Measurements from ENCODE around the gene PRPF18.

Gene PRPF18

GRCh38 chr10:13624630-13625029 is 37.9 kb downstream of the PRPF18 start:
- TF ChIP-seq CTCF (IDR thresholded peaks at IDR 0.05): no peak

- TF ChIP-seq CTCF (IDR thresholded peaks at IDR 0.05): no peak
Measured at GRCh38 chr10:13627459-13628310, 40.9 kb downstream of the PRPF18 start.

GRCh38 chr10:13628661-13629060 is 41.9 kb downstream of the PRPF18 start:
- no peak for TF ChIP-seq CTCF (IDR thresholded peaks at IDR 0.05)

- TF ChIP-seq CTCF (IDR thresholded peaks at IDR 0.05): no peak
Measured at GRCh38 chr10:13629116-13629515, 42.4 kb downstream of the PRPF18 start.

GRCh38 chr10:13630231-13630630 is 43.5 kb downstream of the PRPF18 start:
- TF ChIP-seq CTCF (IDR thresholded peaks at IDR 0.05): no peak

GRCh38 chr10:13631594-13631993 is 44.8 kb downstream of the PRPF18 start:
- no peak for TF ChIP-seq CTCF (IDR thresholded peaks at IDR 0.05)

- no peak for TF ChIP-seq CTCF (IDR thresholded peaks at IDR 0.05)
Measured at GRCh38 chr10:13632440-13632839, 45.7 kb downstream of the PRPF18 start.

All from LNCAP (cell line).